G401 (cell line): Measurements from ENCODE around the gene ANKRD33. TPM values are rescaled to one million over a fixed set of nuclear protein-coding genes. Genes with fewer than 3 reads are reported as not detected.

Source experiments
- DNase-seq: peaks from one replicate; pipeline ENCODE4 v3.0.0-alpha.2; 2015; ENCODE audit warnings: low spot score
- in situ Hi-C: cut with HindIII; loops from 2 replicates; pipeline ENCODE4 v1.10.0; 2016; ENCODE audit warnings: low sequenced_read_pairs, mixed read lengths
- total RNA-seq: library from RNA; depleted of rRNA; stranded (reverse); fragments of >200 nt; shearing (Covaris generic); gene quantifications from 2 replicates; pipeline ENCODE4 v1.2.3, GENCODE V29; 2014; rRNA removed

Gene ANKRD33, protein sequence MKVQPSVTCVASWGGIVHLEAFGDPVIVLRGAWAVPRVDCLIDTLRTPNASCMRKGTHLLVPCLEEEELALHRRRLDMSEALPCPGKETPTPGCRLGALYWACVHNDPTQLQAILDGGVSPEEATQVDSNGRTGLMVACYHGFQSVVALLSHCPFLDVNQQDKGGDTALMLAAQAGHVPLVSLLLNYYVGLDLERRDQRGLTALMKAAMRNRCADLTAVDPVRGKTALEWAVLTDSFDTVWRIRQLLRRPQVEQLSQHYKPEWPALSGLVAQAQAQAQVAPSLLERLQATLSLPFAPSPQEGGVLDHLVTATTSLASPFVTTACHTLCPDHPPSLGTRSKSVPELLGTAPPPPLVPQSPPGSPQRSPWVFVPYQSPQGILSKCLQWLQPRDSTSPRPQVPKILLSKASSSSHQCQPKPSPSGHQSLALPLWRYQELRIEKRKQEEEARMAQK
- total RNA-seq = not detected in 2 replicates

DNA sequence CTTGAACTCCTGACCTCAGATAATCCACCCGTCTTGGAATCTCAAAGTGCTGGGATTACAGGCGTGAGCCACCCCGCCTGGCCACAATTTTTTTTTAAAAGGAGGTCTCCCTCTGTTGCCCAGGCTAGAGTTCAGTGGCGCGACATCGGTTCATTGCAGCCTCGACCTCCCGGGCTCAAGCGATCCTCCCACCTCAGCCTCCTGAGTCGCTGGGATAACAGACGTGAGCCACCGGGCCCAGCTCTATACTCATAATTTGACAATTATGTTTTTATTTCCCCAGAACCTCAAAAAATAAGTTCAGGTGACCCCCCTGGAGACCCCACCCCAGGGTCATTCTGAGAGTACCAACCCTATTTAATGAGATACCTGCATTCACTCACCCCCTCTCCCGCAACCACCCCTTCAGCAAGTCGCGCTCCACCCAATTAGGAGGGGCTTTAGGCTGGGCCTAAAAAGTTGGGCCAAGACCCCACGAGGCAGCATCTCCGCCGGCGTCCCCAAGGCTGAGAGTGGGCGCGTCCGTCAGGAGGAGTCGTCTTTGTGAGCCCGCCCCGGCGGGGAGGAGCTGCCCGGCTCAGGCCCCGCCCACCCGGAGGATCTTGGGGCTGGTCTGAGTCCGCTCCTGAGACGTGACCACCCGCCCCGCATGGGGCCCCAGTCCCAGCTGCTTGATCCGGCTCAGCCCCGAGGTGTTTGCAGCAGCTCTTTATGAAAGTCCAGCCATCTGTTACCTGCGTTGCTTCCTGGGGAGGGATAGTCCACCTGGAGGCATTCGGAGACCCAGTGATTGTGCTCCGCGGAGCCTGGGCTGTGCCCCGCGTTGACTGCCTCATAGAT, at the start of gene ANKRD33:
Gene ANKRD33 (plus strand): TSS at position 628 of the 840 bp plus-strand sequence. CDS start 84 bp downstream, at position 712.
- in situ Hi-C loops = no loop called here
- no peak for DNase-seq

DNA sequence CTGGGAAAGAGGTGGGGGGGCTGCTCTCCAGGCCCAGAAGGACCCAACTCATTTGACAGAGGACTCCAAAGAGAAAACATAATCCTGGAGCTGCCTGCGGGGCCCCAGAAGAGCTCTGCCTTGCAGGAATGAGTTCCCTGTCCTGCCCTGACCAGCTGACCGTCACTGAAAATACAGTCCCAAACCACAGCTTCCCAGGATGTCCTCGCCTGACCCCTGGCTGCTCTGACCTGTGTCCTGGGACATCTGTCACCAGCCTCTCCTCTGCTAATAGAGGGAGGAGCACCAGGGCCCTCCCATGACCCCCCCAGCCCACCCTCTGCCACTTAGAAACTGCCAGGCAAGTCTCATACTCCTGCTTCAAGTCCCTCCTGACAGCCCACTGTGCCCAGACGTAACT, 49.1 kb upstream of the ANKRD33 start:
- DNase-seq = no peak
- in situ Hi-C loops = no loop called here

DNA sequence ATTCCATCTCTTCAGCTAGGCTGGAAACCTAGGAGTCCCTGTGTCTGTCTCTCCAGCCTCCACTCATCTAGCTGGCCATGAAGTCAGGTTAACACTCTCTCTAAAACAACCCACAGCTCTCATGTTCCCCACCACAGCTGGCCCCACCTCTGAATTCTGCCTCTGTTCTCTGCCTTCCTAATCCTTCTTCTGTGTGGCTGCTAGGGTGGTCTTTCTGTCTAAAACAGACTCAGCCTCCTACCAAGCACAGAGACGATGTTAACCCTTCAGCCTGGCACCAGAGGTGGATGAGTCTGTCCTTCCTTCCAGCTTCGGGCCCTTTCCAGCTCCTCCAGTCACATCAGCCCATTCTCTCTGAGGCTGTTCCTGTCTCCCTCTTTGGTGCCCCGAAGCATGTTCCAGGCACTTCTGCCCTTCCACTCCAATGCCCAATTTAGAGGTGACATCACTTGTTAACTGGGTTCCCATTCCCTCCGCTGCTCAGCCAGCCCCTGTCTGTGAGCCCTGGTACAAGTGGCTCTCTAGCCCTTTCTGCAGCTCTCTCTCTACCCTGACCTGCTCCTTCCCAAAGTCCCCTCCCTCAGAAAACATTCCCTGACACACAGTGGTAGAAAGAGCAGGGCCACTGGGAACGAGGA, 48.5 kb upstream of the ANKRD33 start:
- in situ Hi-C loops = no loop called here
- no peak for DNase-seq

DNA sequence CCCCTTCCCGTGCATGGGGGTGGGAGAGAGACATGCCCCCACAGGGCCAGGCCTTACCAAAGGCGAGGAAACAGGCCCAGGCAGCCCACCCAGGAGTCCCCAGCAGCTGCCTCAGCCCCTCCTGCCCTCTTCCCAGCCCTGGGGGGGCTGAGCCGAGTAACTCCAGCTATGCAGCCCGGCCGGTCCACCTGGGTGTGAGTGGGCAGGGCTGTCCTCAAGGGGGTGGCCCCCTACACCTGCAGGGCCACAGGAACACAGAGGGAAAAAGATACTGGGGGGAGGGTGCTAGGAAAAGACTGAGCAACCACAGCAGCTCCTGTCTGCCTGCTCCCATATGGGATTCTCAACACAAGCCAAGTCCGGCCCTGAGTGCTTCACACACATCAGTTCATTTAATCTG, 46.9 kb upstream of the ANKRD33 start:
- no peak for DNase-seq
- in situ Hi-C loops = no loop called here

DNA sequence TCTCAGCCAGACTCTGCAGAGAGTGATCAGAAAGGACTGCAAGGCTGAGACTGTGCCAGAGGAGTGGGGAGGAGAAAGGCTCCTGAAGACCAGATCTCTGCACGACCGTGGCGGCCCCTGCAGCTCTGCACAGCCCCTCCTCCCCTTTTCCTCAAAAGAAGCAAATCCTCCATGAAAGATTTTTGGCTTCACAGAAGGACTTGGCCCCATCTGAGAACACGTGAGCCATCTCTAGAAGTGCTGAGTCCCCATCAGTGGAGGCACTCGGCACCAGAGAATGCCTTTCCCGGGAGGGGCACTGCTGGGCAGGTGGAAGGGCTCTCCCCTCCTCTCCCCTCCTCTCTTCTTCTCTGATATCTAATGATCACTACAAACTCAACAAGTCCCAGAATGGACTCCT, 46.2 kb upstream of the ANKRD33 start:
- no peak for DNase-seq
- in situ Hi-C loops = no loop called here

DNA sequence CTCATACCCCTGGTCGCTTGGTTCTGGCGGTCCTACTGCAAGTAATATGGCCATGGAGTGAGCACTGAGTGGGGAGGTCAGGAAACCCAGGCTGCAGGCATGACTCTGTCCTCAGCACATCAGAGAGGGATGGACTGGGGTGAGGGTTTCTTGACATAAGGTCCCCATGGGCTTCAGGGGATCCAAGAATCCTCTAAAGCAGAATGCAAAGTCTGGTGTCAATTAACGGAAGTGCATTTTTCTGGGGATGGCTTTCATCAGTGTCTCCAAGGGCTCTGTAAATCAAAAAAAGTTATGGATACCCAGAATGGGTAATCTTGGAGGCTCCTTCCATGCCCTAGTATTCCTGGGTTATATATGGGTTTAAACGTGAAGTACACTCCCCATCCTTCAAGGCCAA, 43.0 kb upstream of the ANKRD33 start:
- in situ Hi-C loops = no loop called here

DNA sequence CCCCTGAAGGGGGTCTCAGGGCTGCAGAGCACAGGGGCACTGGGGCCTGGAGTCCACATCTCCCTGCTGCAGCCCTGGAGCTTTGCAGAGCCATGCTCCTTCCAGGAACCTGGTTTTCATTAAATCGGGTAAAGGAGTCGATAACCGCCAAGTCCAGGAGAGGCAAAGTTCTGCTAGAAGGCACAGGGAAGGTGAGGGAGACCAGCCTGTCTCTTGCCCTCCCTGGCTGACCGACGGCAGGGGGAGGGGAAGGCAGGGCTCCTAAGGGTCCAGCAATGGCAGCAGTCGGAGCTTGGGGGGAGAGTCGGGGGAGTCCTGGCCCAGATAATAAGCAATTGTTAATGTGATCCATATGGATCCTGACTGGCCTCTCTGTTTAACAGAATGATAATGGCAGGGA, 42.4 kb upstream of the ANKRD33 start:
- in situ Hi-C loops = no loop called here
- no peak for DNase-seq

More for the DNA sequence above, 43.0 kb upstream of the ANKRD33 start:
- DNase-seq = no peak

DNA sequence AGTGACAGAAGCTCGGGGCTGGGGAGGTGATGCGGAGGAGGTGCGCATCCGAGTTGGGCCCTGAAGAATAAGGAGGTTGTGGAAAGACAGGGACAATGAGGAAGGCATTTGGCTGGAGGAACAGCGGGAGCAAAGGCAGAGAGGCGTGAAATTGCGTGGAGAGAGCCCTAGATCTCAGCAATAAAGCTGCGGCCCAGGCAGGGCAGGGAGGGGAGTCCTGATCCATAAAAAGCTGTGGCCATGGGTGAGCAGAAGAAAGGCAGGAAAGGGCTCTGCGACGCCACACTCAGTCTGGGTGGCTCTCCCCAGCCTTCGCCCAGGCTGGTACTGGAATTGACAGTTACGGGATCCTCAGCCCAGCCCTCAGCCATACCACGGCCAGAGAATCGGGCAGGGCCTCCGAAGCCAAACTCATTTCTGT, 41.6 kb upstream of the ANKRD33 start:
- no peak for DNase-seq
- in situ Hi-C loops = no loop called here

DNA sequence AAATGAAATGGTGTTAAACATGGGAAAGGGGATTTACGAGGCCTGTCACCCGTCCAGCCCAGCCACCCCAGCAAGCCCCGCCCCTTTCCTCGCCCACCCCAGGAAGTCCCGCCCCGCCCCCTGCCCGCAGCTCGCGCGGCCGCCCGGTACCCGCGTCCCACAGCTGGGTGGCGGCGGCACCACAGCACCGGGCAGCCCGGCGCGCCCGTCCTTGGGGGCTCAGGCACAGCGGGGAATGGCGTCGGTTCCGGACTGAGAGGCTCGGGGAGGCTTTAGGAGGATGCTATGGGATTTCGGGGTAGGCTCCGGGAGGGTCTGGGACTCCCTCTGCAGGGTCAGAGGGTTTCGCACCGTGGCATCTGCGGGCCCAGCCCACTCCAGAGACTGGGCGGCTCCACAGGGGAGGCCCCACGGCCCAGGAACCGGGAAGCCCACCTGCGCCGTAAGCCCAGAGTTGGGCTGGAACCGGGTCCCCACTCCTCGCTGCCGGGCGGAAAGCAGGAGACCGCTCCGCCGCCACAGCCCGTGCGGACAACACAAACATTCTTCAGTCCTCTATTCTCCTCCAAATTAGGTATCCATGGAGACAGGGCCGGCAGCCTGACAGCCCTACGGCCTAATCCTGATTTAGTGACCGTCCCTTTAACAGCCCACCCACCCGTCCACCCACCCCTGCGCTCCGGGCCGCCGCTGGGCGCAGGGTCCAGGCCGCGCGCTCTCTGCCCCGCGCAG, 40.8 kb upstream of the ANKRD33 start:
- peak; percentile 45 for DNase-seq

DNA sequence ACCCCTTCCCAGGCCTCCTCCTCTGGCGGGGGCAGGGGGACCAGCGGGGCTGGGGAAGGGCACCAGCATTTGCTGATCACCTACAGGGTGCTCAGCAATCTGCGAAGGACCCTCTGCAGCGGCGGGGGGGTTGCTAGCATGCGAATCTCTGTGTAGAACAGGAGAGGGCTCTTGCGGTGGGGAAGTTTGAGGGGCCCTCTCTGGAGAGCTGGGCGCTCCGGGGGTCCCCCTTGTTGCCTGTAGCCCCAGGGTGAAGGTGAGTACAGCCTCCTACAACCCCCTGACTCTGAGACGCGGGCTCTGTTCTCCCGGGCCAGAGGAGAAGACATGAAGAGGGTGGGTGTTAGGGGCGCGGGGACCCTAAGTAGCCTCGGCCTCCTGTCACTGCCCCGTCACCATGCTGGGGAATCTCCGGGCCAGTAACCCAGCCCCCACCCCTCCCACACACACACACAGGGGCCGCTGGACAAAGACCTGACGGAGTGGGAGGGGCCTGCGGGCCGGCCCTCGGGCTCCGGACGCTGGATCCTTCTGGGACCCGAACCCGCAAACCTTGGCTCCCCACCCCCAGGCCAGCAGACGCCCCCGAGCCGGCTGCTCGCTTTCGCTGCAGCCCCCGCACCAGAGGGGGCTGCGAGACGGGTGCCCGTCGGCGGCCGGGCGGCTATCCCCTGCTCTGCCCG, 40.1 kb upstream of the ANKRD33 start:
- no peak for DNase-seq
- in situ Hi-C loops = no loop called here

More for the DNA sequence above, 40.8 kb upstream of the ANKRD33 start:
- in situ Hi-C loops = no loop called here

DNA sequence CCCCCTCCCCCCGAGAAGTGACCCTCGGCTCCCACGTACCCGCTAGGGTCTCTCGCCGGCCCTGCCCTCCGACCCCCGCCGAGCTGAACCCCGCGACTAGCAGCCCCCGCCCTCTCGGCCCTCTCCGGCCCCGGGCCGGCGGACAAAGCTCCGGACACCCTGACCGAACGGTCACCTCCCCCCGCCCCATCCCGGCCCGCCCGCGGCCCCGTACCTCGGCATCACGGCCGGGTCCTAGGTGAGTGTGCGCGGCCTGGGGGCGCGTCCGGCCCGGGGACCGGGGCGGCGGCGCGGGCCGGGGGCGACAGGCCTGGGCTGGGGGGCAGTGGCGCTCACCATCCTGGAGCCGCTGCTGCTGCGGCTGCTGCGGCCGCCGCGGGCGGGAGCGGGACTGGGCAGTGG, 39.6 kb upstream of the ANKRD33 start, which contains the start of gene FIGNL2:
Gene FIGNL2 (minus strand): TSS at position 393 of the 402 bp plus-strand sequence. CDS start 26,305 bp downstream, outside the sequence.
- in situ Hi-C loops = no loop called here
- no peak for DNase-seq

DNA sequence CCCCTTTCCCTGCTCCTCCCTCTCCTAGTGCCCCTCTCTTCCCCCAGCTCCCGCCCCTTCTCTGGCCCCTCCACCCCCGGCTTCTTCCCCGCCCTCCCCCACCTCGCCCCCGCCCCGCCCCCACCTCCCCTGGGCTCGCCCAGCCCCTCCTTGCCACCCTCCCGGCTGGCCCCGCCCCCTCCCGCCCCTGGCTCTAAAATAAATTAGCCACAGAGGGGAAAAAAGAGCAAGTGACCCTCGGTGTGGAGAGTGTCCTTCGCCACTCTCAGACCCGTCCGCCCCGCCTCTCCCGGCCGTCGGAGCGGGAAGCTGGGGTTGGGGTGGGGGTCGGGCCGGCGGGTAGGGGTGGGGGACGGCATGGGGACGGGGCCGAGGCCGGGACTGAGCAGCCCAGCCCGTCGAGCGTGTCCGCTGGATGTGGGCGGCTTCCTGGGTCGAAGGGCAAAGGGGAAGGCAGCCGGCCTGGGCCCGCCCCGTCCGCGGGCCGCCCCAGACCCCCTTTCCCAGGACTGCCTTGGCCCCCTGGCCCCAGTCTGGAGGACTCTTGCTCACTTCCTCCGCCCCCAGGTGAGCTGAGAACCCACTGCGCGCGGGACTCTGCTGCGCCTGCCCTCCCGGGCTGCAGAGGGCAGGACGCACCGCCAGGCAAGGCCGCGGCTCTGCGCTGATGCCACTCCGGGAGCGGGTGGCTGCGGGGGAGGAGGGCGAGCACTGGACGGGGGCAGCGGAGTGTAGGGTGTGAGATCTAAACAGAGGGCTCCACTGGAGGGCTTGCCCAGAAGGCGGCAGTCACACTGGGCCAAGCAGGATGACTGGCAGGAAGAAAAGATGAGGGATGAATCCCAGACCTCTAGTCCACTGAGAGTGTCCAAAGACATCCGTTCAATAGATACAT, 38.8 kb upstream of the ANKRD33 start:
- no peak for DNase-seq
- in situ Hi-C loops = no loop called here

DNA sequence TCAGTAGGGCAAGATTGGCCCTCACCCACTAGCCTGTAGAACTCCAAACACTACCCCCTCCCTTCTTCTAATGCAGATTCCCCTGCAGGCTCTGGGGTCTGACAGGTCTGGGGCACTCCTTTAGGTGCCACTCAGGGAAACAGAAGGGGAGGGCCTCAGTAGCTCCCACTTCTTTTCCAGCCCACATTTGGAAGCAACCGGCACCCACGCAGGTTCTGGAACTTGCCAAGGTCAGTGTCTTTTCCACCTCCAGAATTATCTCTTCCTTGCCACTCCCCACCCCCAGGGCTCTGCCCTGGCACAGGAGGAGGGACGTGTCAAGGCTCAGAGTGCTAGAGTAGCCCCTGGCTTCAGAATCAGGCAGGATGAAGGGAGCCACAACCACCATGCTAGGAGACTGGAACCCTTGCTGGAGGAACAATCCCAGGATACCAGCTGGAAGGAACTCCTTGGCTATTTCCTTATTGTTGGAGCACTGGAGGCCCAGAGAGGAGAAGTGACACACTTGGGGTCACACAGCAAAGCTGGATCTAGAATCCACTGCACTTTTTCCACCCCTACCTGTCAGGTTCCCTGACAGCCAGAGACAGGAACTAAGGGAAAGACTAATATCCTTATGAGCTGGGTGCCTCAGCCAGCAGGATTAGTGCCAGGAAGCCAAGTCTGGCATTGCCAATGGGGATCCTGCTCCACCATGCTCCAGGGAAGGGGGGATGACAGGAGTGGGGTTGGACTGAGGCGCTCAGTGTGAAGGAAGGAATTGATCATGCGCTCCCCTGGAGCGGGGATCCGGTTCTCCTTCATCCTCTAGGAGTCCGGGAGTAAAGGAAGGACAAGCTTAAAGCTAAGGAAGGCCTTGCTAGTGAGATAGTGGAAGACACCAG, 37.6 kb upstream of the ANKRD33 start:
- in situ Hi-C loops = no loop called here
- no peak for DNase-seq

DNA sequence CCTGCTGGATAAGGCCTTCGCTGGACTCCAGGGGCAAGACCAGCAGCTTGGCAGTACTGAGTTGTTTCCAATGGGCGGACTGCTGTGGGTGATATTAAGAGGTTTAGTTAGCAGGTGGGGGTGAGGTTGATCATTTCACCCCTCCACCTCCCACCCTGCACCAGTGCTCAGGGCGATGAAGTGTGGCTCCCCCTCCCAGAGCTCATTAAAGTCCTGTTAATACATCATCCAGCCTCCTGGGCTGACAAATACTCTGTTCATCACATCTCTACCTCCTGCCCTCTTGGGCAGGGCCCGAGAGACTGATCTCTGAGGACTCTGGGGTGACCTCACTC, 37.0 kb upstream of the ANKRD33 start:
- in situ Hi-C loops = no loop called here

DNA sequence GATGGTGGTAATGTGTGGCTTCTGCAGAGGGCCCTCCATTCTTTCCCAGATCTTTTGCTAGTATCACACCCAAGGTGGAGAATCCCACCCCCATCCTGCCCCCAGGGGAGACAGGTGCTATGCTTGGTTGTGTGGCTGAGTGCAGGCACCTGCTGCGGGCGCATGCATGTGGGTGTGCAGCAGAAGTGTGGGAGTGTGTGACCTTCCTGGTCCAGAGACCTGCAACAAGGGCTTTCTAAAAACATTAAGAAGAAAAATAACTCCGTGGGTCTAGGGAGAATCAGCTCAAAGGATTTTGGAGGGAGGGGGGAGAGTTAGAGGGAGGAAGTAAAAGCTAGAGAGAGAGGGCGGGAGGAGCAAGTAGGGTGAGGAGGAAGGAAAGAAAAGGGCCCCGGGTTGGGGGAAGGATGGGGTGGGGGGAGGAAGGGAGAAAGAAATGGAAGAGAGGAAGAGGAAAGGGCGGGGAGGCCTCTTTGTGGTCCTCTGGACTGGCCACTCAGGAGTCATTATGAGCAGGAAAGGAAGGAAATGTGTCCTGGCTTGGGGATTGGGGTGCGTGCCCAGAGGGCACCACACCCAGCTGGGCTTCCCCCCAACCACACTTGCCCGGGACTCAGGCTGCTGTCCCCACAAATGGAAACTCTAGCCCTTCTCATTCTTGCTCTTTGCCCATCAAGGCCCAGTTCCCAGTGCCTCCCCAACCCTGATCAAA, 36.3 kb upstream of the ANKRD33 start:
- DNase-seq = no peak
- in situ Hi-C loops = no loop called here

More for the DNA sequence above, 37.0 kb upstream of the ANKRD33 start:
- DNase-seq = no peak
